OCI-M2 (cell line): Measurements from ENCODE around the gene KCNAB1.
"Not testable (repeated sequence)": the region's sequence is repeated elsewhere in the genome, so short reads cannot be mapped to it uniquely, and the experiment has no call there.

Source experiments
- DNase-seq: peaks from one replicate; lab custom pipeline; 2025; ENCODE audit not compliant: unreplicated experiment; lab: John Stamatoyannopoulos, UW

The KCNAB1 gene

DNA sequence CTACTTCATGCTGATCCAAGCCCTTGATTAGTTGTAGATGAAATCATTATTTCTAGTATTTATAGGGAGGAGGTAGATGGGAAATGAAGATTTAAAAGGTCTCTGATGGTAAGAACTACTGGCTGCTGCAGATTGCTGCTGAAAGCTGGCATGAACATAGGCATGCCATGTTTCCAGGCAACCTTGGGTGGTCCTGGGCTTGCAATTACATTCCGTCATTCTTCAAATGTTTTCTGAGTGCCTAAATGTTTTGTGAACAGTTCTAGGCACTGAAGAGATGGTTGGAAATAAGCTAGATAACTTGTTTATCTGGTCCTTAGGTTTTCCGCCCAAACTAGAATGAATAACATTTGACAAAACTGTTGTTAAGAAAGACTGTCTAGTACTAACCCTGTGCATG, 95.8 kb downstream of the KCNAB1 start:
- DNase-seq = no peak

- DNase-seq = no peak
Measured at GRCh38 chr3:156216852-156217251, 96.5 kb downstream of the KCNAB1 start.

- DNase-seq = no peak
Measured at GRCh38 chr3:156217674-156218352, 97.4 kb downstream of the KCNAB1 start.

DNA sequence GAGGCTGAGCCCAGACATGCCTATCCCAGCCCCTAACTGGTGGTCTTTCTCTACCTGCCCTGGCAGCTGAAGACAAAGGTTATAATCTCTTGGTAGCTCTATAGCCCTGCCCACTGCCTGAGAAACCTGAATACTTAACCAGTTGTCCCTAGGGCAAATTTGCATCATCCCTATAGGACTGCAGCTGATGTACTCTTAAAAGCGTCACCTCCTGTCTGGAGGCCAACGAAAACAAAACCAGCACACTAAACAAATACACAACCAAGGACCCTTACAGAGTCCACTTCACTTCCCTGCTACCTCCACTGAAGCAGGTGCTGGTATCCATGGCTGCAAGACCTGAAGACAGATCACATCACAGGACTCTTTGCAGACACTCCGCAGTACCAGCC, 98.0 kb downstream of the KCNAB1 start:
- DNase-seq = no peak

- not testable (repeated sequence) for DNase-seq
Measured at GRCh38 chr3:156222381-156222780, 102.0 kb downstream of the KCNAB1 start.

- DNase-seq = not testable (repeated sequence)
Measured at GRCh38 chr3:156224046-156224445, 103.7 kb downstream of the KCNAB1 start.

DNA sequence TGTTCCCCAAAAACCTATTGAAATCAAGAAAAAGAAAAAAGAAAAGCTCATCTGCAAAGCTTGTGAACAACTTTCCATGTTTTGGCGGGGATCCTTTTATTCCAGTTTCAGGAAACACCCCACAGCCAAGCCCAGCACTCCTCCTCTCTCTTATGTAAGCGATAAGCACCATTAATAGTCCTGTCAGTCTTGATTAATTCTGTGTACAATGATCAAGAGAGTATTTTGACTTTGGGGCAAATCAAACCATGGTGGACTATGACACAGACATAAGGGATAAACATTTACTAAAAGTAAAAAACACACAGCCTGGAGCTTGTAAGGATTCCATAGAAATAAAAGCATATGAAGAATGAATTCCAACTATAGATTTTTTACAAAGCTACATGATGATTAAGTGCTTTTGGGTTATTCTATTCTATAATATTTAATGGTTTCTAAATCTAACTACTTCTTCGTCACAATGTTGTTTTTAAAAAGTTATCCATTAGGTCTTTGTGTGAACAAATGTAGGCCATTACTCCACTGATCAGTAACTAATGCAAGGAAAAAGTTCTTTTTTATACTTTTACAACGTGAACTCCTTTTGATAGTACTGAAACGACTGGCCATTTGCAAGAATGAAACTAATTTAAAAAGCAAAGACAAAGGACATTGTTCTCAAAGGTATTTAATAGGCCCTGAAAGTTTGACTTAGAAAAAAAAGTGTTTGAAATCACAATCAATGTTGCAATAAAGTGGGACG, 106.5 kb downstream of the KCNAB1 start:
- no peak for DNase-seq

GRCh38 chr3:156227704-156228103, 107.3 kb downstream of the KCNAB1 start:
- no peak for DNase-seq

- no peak for DNase-seq
Measured at GRCh38 chr3:156230278-156230900, 110.0 kb downstream of the KCNAB1 start.

GRCh38 chr3:156231221-156231620, 110.8 kb downstream of the KCNAB1 start:
- not testable (repeated sequence) for DNase-seq

- DNase-seq = no peak
Measured at GRCh38 chr3:156233876-156234275, 113.5 kb downstream of the KCNAB1 start.

- DNase-seq = no peak
Measured at GRCh38 chr3:156236556-156237260, 116.3 kb downstream of the KCNAB1 start.

DNA sequence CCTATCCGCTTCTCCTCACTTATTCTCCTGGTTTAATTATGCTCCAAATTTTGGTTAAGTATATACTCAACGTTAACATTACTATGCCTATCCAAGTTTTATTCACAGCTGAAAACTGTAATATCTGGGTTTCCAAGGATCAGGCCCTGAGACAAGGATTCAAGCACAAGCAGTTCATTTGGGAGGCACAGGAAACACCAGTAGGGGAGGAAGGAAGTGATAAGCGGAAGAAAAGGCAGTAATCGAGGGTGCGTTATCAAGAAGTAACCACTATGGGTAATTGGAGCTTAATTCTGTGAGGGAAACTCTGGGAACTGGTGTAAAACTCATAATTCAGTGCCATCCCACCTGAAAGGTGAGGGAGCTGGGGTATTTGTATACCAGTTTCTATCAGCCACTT, 120.3 kb downstream of the KCNAB1 start:
- DNase-seq = no peak

DNA sequence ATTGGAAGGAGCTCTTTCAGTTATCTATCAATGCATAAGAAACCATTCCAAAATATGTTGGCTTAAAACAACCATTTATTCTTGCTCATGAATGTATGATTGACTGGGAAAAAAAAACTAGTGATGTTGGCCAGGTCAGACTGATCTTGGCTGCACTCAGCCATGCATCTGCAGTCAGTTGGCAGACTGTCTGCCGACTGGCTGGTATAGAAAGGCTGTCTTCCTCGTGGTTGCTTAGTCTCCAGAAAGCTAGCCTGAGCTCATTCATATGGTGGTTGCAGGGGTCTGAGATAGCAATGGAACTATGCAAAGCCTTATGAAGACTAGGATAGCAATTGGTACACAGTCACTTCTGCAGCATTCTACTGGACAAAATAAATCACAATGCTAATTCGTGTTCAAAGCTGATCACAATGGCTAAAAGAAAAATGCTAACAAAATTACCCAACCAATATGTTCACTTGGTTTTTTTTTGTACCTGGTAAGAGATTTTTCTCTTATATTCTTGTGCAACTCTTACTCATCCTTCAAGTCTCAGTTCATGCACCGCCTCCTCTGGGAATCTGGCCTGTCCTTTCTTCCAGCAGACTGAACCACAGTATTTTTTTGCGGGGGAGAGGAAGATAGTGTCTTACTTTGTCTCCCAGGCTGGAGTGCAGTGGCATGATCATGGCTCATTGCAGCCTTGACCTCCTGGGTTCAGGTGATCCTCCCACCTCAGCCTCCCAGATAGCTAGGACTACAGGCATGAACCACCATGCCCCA, 126.8 kb downstream of the KCNAB1 start:
- DNase-seq = no peak

DNA sequence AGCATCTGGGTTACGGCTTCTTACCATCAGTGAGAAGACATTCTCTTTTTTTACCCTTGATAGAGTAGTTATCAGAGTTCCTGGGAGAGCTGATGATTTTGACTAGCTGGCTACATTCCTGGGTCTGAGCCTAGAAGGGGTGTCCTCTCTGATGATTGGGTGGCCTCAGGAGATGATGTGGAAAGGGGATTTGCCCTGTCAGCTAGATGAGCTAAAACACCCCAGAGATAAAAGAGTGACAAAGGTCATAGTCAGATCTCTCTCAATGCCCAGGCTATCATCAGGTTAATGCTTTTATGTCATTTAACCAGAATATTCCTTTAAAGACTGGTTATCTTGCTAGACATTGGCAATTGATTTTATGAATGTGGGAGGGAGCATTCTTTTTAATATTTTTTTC, 130.2 kb downstream of the KCNAB1 start:
- DNase-seq = no peak

DNA sequence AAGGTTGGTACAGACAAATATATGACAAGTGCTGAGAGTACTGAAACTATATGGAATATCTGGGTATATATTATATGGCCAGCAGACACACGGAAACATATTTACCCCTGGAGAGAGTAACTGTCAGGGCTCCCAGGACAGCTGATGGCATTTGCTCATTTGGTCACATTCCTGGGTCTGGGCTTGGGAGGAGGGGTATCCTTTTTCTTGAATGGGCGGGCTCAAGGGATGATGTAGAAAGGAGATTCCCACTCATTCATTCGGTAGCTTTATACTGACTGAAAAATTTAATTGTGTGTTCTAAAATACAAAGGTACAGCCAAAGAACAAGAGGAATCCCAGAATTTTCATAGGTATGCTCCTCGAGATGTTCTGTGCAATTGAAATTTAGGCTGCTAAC, 131.0 kb downstream of the KCNAB1 start:
- DNase-seq = no peak

GRCh38 chr3:156252656-156253055, 132.3 kb downstream of the KCNAB1 start:
- DNase-seq = no peak

- no peak for DNase-seq
Measured at GRCh38 chr3:156253150-156253549, 132.8 kb downstream of the KCNAB1 start.

DNA sequence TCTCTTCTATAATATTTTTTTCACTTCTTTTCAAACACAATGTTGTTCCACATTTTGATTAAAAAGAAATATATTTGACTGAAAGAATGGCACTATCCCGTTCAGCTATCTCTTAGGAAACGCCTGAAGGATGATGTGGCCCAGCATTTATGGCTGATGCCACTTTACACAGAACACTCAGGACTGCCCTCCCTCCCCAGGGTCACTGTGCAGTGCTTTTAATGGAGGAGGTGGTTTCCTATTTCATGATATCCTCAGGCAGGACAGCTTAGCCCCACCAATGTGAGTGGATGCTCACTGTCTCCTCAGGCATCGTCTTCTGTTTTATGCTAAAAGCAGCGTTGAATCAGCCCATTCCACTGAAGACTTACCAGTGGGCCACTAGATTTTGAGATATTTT, 135.9 kb downstream of the KCNAB1 start:
- DNase-seq = no peak

GRCh38 chr3:156256945-156257344, 136.6 kb downstream of the KCNAB1 start:
- no peak for DNase-seq

DNA sequence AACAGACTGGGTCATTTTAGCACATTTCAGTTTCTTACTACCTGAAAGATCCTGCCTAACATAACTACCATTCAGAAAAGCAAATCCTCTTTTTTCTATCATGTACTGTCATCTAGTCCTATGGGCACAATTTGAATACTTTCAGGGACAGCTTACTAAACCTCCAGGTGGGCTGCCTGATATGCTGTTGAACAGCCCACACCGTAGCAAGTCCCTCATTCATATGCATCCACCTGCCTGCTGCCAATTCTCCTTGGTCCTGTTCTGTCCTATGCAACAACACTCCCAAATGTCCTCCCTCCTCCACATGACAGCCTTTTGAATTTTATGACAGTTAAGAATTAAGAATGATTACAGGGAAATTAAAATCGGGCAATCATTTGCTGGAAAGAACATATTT, 137.9 kb downstream of the KCNAB1 start:
- no peak for DNase-seq
